Colonic mucosa (tissue), 4 donors: Measurements from ENCODE around the gene TMIGD2. TPM values are rescaled to one million over a fixed set of nuclear protein-coding genes. Genes with fewer than 3 reads are reported as not detected.
A peak's percentile ranks its signal among the peaks of the same experiment; 100 is the strongest.
"Not testable (repeated sequence)": the region's sequence is repeated elsewhere in the genome, so short reads cannot be mapped to it uniquely, and the experiment has no call there.

ENCODE experiments used
- DNase-seq: peaks from one replicate; pipeline ENCODE4 v3.0.0-alpha.2; 2020
- H3K27ac ChIP-seq: fragments of 200-600 bp; one replicate; pipeline ENCODE4 v1.8.0; 2021
- H3K27me3 ChIP-seq: fragments of 200-600 bp; one replicate; pipeline ENCODE4 v1.8.0; 2021
- H3K36me3 ChIP-seq: fragments of 200-600 bp; one replicate; pipeline ENCODE4 v1.8.0; 2021
- H3K4me1 ChIP-seq: fragments of 200-600 bp; one replicate; pipeline ENCODE4 v1.8.0; 2021; ENCODE audit warnings: mild to moderate bottlenecking
- H3K4me3 ChIP-seq: fragments of 200-600 bp; one replicate; pipeline ENCODE4 v1.8.0; 2021
- H3K9ac ChIP-seq, 2 donors: one replicate each; pipeline ENCODE4 v1.7.0; 2013; ENCODE audit warnings: control low read depth in 2 of 2, low read depth in 2 of 2, low read length in 2 of 2
- H3K9me3 ChIP-seq: fragments of 200-600 bp; one replicate; pipeline ENCODE4 v1.8.0; 2021
- CTCF ChIP-seq: fragments of 200-600 bp; IDR thresholded peaks from one replicate; pipeline ENCODE4 v1.8.0; 2022; ENCODE audit warnings: antibody characterized with exemption, mild to moderate bottlenecking
- intact Hi-C: fragments of 100-400 bp; cut with DNase I; formaldehyde crosslinking; loops from one replicate; pipeline ENCODE4 v1.14.1; 2022
- total RNA-seq, 2 donors: library from RNA; stranded (reverse); fragmentation: NEBNext Ultra II Directional in 1 of 2; extraction: Animal tissue kit (Norgen Biotek cat#: 25700) in 1 of 2; gene quantifications; one replicate each; pipeline ENCODE4 v1.2.1, GENCODE V29; 2021
- donor health status: healthy.
- donor health status: DM: no; HTN: no; CAD: no.
- donor health status: DM: no; HTN: no; CAD: no.

Gene TMIGD2
- total RNA-seq, 2 donors from 2014 or later, result 0.74 TPM; not detected in 1

GRCh38 chr19:4338441-4339355 is 36.5 kb upstream of the TMIGD2 start, which contains the start of gene STAP2:
Gene STAP2, minus strand, starts transcription at chr19:4338827. Its CDS starts 74 bp downstream, at chr19:4338753.
- peak within 1 kb of the TSS; percentile 48 for H3K4me3 ChIP-seq
- peaks cover 11% of the 10 kb centered on the region for H3K4me1 ChIP-seq
- peak within 1 kb of the TSS; percentile 77 to 98 for H3K9ac ChIP-seq
- peak; percentile 91 for DNase-seq
- no peaks in the 10 kb centered on the region for H3K27me3 ChIP-seq
- H3K9me3 ChIP-seq, result no peaks in the 10 kb centered on the region
- no peak for TF ChIP-seq CTCF
- H3K36me3 ChIP-seq, result no peaks in the 10 kb centered on the region
- H3K27ac ChIP-seq, result peak within 1 kb of the TSS; percentile 88
- intact Hi-C loops, result no loop called here

DNA sequence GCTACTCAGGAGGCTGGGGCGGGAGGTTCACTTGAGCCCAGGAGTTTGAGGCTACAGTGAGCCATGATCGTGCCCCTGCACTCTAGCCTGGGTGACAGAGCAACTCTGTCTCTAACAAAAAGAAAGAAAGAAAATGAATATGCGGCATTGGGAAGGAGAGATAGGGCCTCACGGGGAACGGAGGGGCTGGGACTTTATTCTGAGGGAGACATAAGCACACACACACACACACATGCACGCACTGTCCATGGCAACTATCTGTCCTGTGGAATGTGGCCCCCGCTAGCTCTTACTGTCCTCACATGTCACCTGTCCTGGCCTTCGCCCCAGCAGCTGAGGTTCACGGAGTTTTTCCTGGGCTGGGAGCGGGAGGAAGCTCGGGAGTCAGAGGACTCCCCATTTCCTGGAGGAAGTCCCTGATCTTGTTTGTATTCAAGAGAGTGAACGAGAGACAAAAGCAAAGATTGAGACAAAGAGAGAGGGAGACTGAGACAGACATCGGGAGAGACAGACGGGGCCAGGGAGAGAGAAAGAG is 35.8 kb upstream of the TMIGD2 start:
- Histone ChIP-seq H3K9ac (peak overlapping the region; percentile 77 to 98), H3K9me3 (no peaks in the 10 kb centered on the region), H3K27ac (peak overlapping the region; percentile 88), H3K36me3 (no peaks in the 10 kb centered on the region), H3K4me1 (peaks cover 11% of the 10 kb centered on the region), H3K27me3 (no peaks in the 10 kb centered on the region), H3K4me3 (peak overlapping the region; percentile 48)
- TF ChIP-seq CTCF, result no peak
- intact Hi-C loops, result no loop called here
- DNase-seq, result peak; percentile 72

DNA sequence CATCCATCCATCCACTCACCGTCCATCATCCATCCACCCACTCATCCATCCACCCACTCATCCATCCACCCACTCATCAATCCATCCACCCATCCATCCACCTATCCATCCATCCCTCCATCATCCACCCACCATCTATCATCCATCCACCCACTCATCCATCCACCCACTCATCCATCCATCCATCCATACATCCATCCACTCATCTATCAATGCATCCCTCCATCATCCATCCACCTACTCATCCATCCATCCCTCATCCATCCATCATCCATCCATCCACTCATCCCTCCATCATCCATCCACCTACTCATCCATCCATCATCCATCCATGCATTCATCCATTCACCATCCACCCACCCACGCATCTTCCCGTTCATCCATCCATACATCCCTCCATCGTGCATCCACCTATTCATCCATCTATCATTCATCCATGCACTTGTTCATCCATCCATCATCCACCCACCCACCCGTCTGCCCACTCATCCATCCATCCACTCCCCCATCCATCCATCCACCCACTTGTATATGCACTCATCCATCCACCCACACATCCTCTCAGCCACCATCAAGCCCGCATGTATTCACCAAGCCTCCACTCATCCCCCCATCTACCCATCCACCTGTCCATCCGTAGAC is 32.9 kb upstream of the TMIGD2 start:
- no peak overlapping the region for H3K27ac ChIP-seq
- no peak overlapping the region for H3K9ac ChIP-seq
- no peaks in the 10 kb centered on the region for H3K9me3 ChIP-seq
- no peak for TF ChIP-seq CTCF
- no peaks in the 10 kb centered on the region for H3K36me3 ChIP-seq
- no peak overlapping the region for H3K4me3 ChIP-seq
- intact Hi-C loops, result no loop called here
- no peak for DNase-seq
- H3K27me3 ChIP-seq, result no peaks in the 10 kb centered on the region
- H3K4me1 ChIP-seq, result peaks cover 8% of the 10 kb centered on the region

DNA sequence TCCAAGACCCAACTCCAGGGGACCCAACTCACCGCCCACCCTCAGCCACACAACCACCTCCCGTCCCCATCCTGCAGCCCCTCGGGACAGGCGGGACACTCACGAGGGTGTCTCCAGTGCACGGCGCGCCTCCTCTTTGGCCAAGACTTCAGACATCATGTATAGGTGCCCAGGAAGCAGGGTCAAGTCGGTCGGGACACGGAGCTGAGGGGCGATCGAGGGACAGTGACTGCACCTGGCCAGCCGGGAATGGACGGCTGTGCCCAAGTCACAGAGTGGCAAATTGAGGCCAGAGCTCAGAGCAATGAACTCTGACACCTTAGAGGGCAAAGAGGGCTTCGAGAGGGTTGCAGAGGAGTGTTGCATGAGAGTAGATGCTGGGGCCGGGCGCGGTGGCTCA is 27.7 kb upstream of the TMIGD2 start:
- H3K27me3 ChIP-seq, result no peaks in the 10 kb centered on the region
- no peaks in the 10 kb centered on the region for H3K9me3 ChIP-seq
- H3K9ac ChIP-seq, result no peak overlapping the region
- H3K36me3 ChIP-seq, result no peaks in the 10 kb centered on the region
- intact Hi-C loops, result no loop called here
- DNase-seq, result no peak
- H3K4me3 ChIP-seq, result no peak overlapping the region
- H3K27ac ChIP-seq, result no peak overlapping the region
- TF ChIP-seq CTCF, result no peak
- no peaks in the 10 kb centered on the region for H3K4me1 ChIP-seq

DNA sequence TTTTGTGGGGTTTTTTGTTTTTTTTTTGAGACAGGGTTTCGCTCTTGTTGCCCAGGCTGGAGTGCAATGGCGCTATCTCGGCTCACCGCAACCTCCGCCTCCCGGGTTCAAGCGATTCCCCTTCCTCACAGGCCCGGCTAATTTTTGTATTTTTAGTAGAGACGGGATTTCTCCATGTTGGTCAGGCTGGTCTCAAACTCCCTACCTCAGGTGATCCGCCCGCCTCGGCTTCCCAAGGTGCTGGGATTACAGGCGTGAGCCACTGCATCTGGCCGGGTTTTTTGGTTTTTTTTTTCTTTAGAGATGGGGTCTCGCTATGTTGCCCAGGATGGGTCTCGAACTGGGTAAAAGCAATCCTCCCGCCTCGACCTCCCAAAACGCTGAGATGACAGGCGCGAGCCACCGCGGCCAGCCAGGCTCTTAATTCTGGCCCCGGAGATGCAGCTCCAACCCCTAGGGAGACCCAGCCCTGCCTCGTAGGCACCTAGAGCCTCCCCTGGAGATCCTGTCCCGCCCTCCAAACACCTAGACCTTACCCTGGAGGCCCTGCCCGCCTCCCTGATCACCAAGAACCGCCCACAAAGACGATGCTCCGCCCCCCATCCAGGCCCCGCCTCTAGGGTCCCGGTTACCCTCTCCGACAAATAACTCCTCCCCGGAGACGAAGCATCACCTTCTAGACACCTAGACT is 26.9 kb upstream of the TMIGD2 start:
- DNase-seq, H3K9me3 ChIP-seq, H3K9ac ChIP-seq, H3K27me3 ChIP-seq, intact Hi-C loops, H3K27ac ChIP-seq, H3K4me1 ChIP-seq, H3K36me3 ChIP-seq: not testable (repeated sequence)
- H3K4me3 ChIP-seq, result peak overlapping the region; percentile 16
